HG03439 (cell line): Measurements from ENCODE around the gene SOX10.

Experiments used
- ATAC-seq: cut with Tn5 transposase; IDR thresholded peaks from one replicate; pipeline ENCODE4 v1.9.1; 2021; ENCODE audit warnings: mild to moderate bottlenecking, moderate library complexity; ENCODE audit not compliant: unreplicated experiment

Gene SOX10

DNA sequence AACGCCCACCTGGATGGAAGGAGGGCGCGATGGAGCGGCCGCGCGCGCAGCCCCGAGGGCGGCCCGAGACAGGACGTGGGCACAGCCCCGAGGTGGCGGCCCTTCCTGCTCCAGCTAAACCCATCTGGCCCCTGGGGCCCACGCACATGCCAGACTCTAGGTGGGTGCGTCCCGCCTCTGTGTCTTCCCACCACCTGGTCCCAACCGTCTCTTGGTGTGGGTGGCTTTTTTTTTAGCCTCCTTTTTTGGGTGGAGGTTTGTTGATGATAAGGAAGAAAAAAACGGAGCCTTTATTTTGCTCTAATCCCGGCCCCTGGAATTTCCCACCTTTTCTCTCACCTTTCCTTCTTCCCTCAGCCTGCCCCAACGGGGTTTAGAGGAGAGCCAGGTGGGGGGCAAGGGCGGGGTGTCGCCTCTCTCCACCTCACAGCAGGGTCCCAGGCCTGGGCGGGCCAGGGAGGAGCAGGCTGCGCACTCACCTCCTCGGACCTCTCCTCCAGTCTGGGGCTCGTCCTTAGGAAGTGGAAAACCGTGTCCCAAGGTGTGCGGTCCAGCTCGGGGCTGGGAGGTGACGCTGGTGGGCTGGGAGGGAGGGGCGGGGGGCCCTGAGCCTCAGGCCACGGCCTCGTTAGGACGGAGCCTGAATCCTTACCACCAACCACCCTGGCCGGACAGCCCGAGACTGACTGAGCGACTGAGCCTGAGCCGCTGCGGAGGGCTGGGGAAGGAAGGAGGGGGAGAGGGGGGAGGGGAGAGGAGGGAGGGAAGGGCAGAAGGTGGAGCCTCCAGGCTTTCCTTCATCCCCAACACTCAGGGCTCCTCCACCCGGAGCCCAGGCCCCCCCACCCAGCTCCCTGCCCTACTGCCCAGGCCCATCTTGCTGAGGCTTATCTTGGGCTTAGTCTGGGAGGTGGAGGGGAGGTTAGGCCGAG, at the start of gene SOX10:
Gene SOX10, minus strand, starts transcription at position 696 of the 932 bp plus-strand sequence. CDS start 771 bp downstream, outside the sequence.
- ATAC-seq: no peak

- no peak for ATAC-seq
These were observed 49.3 kb upstream of the SOX10 start for GRCh38 chr22:38033522-38034277.

DNA sequence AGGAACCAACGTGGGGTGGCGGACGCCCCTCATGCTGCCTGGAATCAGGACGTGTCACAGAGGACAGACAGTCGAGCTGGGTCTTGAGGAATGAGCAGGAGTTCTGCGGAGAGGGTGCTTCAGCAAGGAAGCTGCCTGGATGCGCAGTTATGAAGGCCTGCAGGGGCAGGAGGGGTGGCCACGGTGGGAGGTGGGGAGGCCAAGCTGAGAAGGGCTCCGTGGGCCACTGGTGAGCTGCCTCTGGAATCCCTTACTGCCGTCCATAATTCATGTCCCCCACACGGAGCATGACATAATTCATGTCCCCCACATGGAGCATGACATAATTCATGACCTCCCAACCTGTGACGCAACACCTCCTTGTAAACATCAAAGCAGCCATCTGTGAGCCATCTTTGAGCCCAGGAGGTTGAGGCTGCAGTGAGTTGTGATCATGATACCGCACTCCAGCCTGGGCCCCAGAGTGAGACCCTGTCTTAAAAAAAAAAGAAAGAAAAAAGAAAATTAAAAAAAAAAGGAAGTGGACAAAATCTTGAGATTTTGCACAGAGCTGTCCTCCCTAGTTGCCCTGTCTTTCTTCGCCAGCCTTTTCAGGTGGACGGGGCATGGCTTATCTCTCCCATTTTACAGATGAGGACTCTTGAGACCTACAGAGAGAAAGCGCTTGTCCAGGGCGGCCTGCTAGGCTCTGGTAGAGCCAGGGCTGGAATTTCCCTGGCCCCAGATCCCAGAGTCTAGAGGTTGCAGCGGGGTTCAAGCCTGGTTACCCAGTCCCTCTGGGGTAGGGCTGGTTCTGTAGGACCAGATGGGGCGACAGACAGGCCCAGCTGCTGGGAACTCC, 48.5 kb upstream of the SOX10 start:
- ATAC-seq: no peak

DNA sequence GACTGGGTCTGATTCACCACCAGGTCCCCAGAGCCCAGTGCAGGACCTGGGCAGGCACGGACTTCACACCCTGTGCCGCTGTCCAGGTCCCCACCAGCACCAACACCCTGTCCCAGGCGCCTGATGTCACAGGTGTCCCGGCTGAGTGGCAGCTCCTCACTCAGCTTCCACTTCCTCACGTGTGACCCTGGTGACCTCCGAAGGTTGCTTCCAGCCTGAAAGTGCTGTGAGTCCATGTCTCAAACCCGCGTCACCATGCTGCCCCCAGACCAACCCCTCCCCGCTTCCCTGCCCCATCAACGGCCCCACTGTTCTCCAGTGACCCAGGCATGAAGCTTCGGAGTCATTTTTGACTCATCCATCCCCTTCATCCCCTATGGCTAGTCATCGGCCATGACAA, 47.1 kb upstream of the SOX10 start:
- no peak for ATAC-seq

- no peak for ATAC-seq
These were observed 46.2 kb upstream of the SOX10 start for GRCh38 chr22:38030311-38031133.

- ATAC-seq: no peak
These were observed 45.5 kb upstream of the SOX10 start for GRCh38 chr22:38029901-38030300.

- ATAC-seq: no peak
These were observed 45.0 kb upstream of the SOX10 start for GRCh38 chr22:38029370-38029769.

DNA sequence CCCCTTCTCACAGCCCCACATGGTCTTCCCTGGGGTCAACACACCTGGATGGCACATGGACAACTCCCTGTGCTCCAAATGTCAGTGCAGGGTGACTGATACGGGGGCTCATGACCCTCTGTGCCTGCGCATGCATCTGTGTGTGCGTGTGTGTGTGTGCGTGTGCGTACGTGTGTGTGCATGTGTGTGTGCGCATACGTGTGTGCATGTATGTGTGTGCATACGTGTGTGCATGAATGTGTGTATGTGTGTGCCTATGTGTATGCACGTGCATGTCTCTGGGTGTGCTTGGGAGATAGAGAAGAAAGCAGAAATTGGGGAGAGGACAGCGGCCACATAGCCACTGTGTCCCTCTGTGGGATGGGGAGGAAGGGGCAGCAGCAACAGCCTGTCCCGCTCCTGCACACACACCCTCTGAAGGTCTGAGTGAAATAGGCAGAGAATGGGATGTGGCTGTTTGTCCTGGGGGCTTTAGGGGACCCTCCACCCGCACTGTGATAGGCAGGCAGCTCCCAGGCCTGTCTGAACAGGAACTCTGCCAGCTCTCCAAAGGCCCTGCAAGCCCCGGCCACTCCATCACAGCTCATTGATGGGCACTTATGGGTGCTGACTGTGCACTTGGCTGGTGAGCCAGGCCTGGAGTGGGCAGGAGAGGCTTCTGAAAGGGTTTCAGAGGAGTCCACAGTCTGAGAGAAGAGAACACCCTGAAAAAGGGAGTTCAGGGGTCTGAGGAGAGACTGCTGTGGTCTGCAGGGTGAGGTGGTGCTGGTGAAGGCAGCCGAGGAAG, 44.2 kb upstream of the SOX10 start:
- ATAC-seq: no peak

GRCh38 chr22:38027487-38027886, 43.1 kb upstream of the SOX10 start:
- no peak for ATAC-seq

DNA sequence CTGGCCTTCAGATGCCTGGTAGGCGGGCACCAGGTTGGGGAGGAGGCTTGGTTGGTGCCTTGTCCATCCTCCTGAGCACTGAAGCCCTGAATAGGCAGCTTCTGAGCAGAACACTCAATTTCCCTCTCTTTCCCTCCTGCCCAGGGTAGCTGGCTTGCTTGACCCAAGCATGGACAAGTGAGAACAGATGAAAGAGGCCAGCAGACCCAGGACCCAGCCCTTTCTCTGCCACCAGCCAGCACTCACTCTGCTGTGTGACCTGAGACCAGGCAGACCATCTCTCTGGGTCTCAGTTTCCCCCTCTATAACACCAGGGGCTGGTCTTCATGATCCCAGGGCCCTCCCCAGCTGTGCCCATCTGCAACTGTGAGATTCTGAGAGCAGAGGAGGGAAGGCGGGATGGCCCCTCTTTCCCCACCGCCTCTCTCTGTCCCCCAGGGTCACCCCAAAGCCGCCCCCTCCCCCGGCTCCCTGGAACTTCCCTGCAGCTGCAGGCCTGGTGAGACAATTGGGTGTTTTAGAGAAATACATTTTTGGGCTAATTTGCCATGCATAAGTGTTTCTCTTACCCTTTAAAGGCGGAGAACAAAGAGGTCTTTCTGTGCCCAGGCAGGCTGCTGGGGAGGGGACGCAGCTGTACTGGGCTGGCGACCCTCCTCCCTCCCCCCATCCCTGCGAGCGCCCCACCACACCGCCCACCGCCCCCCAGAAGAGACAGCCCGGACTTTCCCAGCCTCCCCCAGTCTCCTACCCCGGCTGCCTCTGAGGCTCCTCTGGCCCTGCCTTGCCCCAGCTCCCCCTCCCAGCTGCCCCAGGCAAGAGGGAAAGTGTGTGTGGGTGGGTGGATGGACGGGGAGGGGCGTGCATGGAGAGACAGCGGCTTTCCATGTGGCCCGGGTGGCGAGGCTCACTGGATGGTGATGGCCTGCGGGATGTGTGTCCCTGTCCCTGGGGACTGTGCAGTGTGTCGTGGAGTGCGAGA, 42.1 kb upstream of the SOX10 start:
- no peak for ATAC-seq

DNA sequence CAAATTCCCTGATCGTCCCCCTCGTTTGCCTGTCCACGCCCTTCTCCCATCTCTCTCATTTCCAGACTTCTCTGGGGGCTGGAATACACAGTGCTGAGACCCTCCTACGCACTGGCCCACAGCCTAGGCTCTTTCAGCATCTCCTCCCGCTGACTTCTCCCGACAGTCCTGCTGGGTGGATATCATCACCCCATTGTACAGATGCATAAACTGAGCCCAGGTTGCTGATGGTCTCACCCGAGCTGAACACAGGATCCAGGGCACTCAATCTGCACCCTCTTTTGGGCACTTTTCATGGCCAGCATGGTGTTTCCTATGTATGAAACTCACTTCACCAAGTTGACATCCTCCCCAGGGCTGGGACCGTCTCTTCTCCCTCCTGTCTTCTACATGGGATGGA, 41.2 kb upstream of the SOX10 start:
- ATAC-seq: no peak

- ATAC-seq: no peak
These were observed 38.7 kb upstream of the SOX10 start for GRCh38 chr22:38023045-38023444.

- ATAC-seq: no peak
These were observed 36.9 kb upstream of the SOX10 start for GRCh38 chr22:38021206-38021605.

- no peak for ATAC-seq
These were observed 34.8 kb upstream of the SOX10 start for GRCh38 chr22:38018938-38019827.

DNA sequence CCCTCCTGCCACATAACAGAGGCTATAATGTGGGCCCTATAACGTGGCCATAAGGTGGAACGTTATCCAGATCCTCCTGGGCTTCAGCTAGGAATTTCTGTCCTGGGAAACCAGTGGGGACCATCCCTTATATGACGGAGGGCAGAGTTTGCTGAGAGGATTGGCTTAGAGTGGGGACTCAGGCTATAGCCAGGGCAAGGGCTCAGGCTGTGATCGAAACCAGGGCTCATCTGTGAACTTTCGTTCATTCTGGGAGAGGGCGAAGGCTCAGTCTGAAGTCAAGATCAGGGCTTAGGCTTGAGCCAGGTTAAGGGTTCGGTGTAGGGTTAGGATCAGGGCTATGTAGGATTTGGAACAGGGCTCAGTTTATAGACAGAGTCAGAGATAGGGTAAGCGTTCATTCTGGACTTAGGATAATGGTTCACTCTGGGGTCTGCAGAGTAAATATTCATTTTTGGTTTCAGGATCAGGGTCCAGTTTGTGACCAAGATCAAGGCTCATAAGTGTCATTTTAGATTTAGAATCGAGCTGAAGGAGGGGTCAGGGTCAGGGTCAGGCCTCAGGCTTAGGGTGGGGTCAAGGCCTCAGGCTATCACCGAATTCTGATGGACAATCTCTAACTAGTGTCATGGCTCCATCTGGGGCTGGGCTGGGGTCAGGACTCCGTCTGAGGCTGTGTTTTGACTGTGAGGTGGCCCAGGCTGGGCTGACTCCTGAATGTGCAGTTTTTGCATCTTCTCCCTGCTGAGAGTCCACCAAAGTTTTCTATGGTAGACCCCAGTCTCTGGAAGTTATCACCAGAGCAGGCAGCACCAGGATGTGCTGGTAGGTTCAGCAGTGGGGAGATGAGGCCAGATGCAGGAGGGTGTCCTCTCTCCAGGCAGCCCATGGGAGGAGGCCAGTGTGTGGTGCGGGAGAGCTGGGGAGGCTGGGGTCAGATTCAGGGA, 33.9 kb upstream of the SOX10 start:
- ATAC-seq: no peak

DNA sequence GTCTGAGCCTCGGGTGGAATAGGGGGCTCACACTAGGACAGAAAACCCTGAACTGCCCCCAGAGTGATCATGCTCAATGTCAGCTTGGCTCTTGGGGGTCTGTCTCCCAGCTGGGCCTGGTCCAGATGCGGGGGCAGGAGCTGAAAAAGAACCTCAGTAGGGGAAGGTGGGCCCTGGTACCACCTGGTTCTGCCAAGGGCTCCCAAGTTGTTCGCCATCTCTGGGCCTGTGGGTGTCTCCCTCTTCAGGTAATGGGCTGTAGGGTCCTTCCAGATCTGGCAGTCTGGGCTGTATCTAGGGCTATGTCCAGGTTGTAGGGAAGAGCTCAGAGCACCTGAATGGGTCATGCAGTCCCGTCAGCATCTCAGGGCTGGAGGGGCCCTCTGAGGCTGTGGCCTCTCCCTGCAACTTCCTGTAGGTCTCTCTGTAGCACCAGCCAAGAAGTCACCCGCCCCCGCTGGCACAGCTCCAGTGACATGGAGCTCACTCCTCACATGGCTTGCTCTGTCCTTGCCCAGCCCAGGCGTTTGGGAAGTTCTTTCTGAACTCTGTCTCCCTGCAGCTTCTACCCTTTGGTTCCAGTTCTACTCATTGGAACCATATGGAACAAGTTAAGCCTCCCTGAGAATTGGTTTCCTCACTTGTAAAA, 33.0 kb upstream of the SOX10 start:
- ATAC-seq: no peak
